Activated CD4-positive, CD25-positive, alpha-beta regulatory T cell treated with anti-CD3 and anti-CD28 coated beads, Interleukin-2, amount 50 U/mL, for 24 hours (primary cell): ENCODE data around the gene PEX16.

Experiments used
- ATAC-seq, 2 donors: fragments of 150-1000 bp; cut with Tn5 transposase; one replicate each; pipeline ENCODE4 v1.10.0; 2021; ENCODE audit warnings: mild to moderate bottlenecking in 1 of 2, moderate library complexity in 1 of 2

The PEX16 gene

DNA sequence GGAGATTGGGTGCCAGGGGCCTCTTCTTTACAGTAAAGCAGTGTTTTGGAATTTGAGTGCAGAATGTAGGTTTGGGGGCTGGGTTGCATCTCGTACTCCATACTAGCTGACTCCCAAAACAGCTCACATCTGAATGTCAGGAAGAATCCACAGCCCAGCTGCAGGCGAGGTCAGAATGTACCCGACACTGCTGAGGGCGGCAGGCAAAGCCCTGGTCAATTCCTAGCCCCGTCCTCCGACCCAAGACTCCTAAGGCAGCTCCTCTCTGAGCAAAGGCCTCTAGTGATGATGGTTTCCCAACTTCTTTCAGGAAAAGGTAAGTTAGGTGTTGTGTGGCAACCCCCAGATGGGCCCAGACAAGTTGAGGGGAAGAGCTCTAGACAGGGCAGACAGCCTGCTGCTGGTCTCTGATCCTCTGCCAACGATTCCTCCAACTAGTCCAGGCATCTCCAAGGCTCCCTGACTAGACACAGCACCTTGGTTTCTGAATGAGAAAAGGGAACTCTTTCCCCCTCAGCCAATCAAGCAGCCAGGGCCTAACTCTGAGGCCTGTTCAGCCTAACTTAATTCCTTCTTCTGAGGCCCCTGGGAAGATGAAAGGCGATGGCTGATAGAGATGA, 13.4 kb upstream of the PEX16 start:
- ATAC-seq: no peak

DNA sequence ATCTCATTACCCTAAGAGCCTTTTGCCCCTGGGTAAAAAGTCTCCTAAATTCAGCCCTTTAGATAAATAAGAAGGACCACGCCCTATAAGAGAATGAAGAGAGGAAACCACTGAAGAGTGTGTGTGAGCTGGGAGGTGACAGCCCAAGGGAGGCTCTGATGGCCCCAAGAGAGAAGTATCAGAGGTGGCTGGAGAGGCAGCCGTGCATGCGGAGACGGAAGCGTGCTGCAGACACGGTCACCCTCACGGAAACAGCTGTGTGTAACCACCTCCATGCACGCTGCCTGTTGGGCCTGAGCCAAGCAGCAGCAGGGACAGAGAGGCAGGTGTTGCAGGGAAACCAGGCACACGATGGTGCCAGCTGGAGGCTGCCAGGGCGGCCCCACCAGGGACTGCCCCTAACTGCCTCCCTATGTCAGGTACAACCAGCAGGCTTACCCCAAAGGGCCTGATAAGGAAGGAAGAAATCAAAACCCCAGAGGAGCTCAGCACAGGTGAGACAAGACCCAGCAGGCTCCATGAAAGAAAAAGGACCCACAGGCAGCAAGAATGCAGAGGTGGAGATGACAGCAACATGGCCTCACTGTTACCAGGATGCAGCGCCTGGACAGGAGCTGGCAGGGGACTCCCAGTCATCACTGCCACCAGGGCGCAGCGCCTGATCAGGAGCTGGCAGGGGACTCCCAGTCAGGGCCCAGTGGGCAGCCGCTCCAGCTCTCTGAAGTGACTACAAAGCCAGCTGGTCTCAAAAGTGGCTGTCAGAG, 12.5 kb upstream of the PEX16 start:
- peak; percentile 63 to 69 for ATAC-seq

DNA sequence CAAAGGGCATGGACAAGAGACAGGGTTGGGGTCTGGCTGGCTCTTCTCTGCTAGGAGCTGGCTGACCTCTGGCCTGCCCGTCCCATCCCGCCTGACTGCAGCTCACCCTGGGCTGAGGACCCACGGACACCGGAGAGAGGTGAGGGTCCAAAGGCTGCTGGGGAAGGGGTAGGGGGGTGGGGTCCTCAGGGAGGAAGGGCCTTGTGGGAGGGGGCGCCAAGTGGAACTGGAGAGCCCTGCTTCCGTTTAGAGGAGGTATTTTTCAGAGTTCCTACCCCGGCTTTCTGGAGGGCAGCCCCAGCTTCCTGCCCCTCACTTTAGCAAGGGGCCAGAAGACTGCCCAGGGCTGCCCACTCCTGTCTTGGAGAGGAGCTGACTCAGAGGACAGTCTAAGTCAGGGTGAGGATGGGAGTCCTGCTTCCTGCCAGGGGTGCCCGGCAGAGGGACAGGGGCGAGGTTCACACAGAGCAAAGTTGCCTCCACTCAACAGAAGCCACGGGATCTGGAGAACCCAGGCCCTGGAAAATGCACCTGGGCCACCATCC, 11.9 kb upstream of the PEX16 start:
- ATAC-seq: peak; percentile 12 to 25

DNA sequence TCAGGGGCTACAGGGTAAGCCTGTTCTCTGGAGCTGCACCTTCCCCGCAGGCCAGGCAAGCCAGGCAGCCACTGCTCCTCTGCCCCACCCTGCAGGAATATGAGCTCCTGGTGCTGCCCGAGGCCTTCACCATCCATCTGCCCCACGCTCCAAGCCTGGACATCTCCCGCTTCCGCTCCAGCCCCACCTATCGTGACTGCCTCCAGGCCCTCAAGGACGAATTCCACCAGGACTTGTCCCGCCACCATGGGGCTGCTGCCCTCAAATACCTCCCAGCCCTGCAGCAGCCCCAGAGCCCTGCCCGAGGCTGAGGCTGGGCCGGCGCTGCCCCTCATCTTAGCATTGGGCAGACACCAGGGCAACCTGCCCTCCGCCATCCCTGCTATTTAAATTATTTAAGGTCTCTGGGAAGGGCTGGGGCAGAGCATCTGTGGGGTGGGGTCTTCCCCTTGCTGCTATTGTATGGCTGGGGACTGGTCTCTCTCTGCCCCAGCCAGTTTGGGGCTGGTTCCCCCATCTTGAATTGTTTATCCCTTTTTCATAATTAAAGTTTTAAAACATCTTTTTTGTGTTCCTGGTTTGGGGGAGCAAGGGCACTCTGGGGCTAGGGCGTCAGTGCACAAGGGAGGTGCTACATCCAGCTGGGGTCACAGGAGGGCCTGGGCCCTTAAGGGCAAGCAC, 11.0 kb upstream of the PEX16 start:
- ATAC-seq: no peak

DNA sequence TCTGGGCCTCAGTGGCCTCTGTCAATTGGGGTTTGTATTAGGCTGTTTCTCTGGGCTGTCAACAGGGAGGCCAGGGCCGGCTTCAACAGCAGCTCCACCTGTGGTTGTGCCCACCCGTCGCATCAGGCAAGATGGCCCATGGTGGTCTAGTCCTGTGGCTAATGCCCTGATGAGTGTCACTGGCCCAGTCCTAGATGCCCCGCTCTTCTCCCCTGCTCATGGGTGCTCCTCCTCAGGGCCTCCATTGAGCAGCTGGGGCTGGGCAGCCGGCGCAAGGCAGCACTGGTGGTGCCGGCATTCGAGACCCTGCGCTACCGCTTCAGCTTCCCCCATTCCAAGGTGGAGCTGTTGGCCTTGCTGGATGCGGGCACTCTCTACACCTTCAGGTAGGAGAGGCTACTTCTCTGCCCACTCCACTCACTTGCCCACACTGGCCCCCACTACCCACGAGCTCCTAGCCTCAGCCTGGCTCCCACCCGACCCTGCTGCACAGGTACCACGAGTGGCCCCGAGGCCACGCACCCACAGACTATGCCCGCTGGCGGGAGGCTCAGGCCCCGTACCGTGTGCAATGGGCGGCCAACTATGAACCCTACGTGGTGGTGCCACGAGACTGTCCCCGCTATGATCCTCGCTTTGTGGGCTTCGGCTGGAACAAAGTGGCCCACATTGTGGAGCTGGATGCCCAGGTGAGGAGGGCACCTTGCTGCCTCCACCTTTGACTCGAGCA, 10.2 kb upstream of the PEX16 start:
- no peak for ATAC-seq

DNA sequence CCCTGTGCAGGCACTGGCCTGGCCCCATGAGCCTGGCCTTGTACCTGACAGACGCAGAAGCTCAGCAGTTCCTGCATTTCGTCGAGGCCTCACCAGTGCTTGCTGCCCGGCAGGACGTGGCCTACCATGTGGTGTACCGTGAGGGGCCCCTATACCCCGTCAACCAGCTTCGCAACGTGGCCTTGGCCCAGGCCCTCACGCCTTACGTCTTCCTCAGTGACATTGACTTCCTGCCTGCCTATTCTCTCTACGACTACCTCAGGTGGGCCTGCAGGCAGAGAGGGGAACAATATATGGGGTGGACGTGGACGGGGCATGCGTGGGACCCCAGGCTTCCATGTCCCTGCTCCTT, 9.6 kb upstream of the PEX16 start:
- no peak for ATAC-seq

DNA sequence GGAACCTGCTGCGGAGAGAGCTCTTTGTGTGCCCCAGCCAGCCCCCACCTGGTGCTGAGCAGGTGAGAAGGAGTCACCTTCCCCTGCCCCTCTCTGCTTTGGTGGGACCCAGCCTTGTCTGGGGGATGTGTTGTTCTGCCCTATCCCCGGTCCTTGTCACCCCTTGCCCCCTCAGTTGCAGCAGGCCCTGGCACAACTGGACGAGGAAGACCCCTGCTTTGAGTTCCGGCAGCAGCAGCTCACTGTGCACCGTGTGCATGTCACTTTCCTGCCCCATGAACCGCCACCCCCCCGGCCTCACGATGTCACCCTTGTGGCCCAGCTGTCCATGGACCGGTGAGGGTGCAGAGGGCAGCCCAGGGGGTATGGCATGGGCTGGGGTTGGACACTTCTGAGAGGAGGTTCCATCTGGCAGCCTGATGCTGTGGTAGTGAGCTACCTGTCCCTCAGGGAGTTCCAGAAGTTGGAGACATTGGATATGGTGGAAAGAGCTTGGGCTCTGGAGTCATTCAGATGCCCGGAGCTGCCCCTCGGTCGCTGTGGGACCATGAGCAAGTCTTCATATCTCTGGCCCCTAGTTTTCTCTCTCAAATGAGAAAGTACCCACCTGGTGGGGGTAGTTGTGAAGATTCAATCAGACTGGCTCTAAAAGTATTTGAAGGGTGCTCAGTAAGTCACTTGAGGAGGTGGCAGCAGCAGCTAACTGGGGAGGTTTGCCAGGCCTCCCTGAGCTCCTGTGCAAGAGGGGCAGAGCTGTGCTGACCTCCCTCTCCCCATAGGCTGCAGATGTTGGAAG, 9.1 kb upstream of the PEX16 start:
- no peak for ATAC-seq

DNA sequence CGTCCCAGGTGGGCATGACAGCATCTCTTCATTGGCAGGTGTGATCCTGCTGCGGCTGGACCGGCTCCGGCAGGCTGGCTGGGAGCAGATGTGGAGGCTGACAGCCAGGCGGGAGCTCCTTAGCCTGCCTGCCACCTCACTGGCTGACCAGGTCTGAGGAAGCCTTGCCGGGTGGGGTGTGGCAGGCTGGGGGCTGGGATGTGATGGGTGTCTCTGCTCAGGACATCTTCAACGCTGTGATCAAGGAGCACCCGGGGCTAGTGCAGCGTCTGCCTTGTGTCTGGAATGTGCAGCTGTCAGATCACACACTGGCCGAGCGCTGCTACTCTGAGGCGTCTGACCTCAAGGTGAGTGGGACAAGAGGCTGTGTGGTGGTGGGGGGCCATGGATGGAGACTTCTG, 8.3 kb upstream of the PEX16 start:
- ATAC-seq: no peak

DNA sequence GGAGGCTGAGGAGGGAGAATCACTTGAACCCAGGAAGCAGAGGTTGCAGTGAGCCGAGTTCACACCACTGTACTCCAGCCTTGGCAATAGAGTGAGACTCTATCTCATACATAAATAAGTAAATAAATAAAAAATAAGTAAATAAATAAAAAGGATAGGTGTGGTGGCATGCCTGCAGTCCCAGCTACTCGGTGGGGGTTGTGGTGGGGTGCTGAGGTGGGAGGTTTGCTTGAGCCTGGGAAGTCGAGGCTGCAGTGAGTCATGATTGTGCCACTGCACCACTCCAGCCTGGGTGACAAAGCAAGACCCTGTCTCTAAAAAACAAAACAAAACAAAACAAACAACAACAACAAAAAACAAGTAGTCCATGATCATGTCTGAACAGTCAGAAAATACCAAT, 7.9 kb upstream of the PEX16 start:
- no peak for ATAC-seq

DNA sequence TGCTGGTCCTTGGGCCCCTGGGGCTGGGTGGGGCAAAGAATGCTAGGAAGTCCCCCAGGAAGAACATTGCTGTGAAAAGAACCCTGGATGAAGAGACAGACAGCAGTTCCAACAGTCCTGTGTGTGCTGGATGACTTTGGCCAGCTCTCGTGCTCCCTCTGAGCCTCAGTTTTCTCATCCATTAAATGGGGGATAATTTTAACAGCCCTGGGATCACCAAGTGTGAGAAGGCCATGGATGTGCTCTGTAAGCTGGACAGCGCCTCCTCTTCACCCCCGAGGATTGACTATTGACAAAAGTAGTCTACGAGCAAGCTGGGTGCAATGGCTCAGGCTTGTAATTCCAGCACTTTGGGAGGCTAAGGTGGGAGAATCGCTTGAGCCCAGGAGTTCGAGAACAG, 7.2 kb upstream of the PEX16 start:
- ATAC-seq: no peak

DNA sequence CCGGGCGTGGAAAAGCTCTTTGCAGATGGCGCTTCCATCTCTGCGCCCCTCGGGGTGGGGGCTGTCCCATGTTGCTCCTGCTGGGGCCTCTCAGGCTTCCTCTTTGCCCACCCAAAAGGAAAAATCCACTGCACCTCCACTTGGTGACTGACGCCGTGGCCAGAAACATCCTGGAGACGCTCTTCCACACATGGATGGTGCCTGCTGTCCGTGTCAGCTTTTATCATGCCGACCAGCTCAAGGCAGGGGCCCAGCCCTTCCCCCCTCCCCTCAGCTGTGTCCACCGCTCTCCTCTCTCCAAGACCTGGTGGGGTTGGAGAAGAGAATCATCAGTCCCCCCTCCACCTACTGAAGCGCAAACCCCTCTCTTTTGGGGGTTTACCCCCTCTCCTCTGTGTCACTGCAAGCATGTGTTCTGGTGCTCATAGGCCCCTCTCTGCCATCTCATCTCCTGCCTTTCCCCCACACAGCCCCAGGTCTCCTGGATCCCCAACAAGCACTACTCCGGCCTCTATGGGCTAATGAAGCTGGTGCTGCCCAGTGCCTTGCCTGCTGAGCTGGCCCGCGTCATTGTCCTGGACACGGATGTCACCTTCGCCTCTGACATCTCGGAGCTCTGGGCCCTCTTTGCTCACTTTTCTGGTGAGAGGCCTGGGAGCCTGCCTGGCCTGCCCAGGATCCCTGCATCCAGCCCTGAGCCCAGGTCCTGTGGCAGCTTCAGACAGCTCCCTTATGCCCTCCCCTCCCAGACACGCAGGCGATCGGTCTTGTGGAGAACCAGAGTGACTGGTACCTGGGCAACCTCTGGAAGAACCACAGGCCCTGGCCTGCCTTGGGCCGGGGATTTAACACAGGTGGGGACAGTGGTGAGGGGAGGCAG, 6.6 kb upstream of the PEX16 start:
- ATAC-seq: no peak

DNA sequence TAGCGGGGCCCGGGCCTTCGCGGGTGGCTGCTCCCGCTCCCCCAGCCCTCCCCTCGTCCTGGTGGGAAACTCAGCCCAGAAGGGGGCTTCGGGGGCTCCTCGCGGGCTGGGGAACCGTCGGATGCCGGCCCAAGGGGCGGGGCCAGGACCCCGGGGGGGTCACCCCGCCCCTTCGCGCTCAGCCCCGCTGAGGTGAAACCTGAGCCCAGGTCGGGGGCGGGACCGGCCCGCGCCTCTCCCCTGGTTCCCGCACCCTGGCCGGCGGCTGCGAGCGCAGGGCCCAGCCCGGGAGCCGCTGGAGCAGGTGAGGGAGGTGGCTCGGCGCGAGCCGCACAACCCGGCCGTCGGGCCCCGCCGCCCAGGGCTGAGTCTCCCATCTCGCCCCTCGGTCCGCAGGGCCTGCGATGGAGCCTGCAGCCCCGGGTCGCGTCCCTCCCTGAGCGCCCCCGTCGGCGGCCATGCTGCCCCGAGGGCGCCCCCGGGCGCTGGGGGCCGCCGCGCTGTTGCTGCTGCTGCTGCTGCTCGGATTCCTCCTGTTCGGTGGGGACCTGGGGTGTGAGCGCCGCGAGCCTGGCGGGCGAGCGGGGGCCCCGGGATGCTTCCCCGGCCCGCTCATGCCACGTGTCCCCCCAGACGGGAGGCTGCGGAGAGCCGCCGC, 4.9 kb upstream of the PEX16 start, which contains the start of gene LARGE2:
Gene LARGE2 (plus strand): TSS at position 232 of the 658 bp plus-strand sequence. CDS start 227 bp downstream, at position 459.
- ATAC-seq: no peak

DNA sequence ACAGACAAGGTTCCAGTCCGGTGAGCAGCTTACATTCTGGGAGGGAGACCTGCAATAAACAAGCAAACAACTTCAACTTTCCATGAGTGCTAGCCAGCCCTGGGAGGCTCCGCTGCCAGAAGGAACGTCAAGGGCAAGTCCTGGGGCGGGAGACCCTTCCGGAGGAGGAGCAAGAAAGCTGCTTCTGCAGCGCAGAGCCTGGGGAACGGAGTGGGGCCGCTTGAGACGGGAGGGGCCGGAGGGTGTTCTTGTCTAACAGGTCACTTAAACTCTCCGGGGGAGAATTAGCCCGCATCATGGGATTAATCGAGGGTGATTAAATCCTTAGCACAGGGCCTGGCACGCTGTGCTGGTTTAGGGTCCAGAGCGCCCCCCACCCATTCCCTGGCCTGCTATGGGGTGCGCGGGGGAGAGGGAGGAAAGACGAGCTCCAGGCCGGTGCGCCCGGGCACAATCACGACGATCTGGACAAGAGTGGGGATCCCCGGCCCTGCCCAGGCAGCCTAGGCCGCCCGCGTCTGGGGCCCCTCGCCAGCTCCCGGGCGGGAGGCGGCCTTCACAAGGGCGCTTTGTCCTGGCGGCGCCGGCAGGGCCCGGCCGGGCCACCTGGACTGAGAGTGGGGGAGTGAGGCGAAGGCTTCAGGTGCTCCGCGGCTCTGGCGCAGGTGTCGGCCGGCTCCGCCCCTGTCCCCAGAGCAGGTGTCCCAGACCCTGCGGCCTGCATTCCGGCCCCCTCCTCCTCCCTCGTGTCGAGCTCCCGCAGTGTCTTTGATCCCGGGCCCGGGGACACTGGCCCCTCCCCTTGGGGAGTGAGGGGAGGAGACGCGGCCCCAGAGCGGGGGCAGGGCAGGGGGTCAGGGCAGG, 4.1 kb upstream of the PEX16 start:
- no peak for ATAC-seq

DNA sequence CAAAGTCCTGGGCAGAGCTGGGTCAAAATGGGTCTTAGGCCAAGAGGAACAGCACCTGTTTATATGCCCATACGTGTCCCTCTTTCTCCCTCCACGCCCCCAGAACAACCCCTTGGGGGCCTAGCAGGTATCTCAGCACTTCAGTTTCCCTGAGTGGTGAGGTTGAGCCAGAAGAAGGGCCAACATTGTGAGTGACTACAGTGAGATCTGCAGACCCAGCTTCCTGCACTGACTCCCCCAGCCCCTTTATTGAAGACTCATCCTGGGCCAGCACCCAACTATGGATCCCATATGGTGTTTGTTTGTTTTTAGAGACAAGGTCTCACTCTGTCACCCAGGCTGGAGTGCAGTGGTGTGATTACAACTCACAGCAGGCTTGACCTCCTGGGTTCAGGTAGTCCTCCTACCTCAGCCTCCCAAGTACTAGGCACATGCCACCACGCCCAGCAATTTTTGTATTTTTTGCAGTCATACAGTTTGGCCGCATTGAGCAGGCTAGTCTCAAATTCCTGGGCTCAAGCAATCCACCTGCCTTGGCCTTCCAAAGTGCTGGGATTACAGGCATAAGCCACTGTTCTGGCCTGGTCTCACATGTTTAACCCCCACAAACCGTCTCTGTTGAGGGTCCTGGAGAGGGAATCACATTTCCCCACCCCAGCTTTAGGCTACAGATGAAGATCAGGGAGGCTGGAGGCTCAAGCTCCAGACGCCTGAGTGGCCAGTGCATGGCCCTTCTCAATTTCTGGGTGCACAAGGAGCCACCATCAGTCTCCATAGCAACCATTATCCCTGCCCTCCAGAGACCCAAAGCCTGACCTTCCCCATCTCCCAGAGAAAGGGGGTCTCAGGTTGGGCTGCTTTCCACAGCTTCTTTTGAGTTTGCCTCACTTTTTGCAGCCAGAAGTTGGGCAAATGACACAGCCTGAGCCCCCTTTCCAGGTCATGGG, 3.1 kb upstream of the PEX16 start:
- no peak for ATAC-seq

DNA sequence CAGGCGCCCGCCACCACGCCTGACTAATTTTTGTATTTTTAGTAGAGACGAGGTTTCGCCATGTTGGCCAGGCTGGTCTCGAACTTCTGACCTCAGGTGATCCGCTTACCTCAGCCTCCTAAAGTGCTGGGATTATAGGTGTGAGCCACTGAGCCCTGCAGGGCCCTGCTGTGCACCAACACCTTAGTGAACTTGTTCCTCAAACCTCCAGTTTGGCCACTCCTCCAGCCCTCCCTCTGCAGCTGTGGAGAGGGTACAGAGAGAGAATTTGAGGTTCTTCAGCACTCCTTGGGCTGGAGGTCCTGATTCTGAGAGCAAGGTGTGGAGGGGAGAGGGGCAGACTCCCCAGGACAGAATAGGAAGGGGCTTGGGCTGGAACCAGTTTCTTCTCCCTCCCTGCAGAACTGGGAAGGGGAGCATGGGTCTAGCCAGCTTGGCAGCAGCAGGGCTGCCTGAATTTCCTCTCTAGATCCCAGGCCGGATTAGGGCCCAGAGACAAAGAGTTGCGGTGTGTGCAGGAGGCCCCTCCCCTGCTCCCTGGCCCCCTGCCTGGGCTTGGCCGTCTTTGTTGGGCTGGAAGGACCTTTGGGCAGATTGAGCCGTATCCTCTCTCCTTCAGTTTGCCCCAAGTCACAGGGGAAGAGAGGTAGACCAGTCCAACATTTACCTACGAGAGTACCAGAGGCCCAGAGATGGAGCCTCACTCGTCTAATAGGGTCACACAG, 2.3 kb upstream of the PEX16 start:
- no peak for ATAC-seq

DNA sequence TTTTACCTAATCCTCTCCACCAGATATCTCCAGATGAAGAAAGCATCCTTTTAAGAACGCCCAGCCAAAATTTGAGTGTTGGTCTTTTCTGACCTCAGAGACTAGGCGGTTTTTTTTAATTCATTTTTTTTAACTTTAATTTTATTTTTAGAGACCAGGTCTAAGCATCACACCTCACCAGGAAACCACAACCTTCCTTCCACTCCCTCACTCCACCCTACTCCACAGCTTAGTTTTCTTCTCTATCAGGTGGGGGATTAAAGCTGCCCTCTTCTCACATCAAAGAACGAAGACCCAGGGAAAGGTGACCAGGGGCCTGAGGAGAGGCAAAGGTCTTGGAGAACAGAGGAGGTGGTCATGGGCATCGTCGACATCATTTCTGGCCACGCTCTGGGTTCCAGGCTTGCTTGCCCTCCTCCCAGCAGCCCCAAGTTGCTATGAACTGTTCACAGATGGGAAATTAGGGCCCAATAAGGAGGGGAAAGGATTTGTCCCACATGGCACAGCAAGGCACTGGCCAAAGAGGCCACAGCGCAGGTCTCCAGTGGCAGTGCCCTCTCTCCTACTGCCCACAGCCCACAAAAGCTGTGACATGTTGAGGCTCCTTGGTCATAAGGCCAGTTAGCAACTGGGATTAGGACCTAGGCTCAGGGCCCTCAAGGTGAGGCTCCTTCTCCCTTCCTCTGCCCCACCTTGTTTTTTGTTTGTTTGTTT, 1.4 kb upstream of the PEX16 start:
- ATAC-seq: no peak
